ENCODE results near the gene ARHGAP28.

DNA sequence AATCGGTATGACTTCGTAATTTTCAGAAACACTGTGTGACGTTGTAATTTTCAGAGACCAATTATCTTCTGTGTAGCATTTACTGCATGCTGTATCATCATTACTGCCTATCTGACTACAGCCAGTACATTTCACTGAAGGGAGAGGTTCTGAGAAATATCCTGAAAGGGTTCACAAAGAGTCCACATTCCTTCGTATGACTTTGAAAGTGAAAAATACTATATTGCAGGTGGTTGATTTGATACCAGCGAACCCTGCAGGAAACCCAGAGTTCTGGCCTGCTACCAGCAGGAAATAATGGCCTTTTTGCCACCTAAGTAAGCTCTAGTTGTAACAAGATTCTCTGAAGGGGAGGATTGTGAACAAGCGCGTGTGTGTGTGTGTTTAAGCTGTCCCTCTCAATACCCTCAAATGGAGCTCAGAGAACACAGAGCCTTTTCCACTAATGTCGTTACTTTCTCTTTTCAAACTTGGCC lies 155.5 kb downstream of the ARHGAP28 start:
- TF ChIP-seq POLR2A (IDR thresholded peaks at IDR 0.05): no peak
- TF ChIP-seq, protein P1, sequence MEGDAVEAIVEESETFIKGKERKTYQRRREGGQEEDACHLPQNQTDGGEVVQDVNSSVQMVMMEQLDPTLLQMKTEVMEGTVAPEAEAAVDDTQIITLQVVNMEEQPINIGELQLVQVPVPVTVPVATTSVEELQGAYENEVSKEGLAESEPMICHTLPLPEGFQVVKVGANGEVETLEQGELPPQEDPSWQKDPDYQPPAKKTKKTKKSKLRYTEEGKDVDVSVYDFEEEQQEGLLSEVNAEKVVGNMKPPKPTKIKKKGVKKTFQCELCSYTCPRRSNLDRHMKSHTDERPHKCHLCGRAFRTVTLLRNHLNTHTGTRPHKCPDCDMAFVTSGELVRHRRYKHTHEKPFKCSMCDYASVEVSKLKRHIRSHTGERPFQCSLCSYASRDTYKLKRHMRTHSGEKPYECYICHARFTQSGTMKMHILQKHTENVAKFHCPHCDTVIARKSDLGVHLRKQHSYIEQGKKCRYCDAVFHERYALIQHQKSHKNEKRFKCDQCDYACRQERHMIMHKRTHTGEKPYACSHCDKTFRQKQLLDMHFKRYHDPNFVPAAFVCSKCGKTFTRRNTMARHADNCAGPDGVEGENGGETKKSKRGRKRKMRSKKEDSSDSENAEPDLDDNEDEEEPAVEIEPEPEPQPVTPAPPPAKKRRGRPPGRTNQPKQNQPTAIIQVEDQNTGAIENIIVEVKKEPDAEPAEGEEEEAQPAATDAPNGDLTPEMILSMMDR (IDR thresholded peaks at IDR 0.05): no peak
